GM19397 (cell line): Measurements from ENCODE around the gene PNMT.
A peak's percentile ranks its signal among the peaks of the same experiment; 100 is the strongest.
"Not testable (repeated sequence)": the region's sequence is repeated elsewhere in the genome, so short reads cannot be mapped to it uniquely, and the experiment has no call there.

Experiments
- ATAC-seq: cut with Tn5 transposase; IDR thresholded peaks from one replicate; pipeline ENCODE4 v1.9.1; 2021; ENCODE audit warnings: mild to moderate bottlenecking, moderate library complexity; ENCODE audit not compliant: unreplicated experiment

PNMT gene

DNA sequence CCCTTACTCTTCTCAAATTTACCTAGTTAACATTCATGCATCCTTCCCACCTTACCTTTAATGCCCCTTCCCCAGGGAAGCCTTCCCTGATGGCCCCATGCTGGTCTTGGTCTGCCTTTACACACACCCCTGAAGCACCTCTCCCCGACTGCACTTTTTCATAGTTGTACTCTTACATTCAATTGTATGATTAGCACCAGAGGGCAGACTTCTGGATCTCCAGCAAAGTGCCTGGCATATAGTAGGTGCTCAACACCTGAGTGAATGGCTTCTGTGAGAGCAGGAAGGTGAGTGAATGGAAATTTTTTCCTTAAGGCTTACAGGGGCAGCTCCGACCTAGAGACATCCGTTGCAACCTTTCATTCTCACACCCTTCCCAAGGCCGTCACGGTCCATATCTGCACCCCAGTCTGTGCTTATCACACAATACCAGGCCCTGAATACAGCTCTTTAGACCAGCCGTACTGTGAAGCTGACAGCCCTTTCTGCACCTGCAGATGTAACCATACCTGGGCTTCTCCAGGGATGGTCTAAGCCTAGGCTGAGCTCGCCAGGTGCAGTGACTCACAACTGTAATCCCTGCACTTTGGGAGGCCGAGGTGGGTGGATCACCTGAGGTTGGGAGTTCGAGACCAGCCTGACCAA lies 15.2 kb downstream of the PNMT start:
- ATAC-seq = no peak

DNA sequence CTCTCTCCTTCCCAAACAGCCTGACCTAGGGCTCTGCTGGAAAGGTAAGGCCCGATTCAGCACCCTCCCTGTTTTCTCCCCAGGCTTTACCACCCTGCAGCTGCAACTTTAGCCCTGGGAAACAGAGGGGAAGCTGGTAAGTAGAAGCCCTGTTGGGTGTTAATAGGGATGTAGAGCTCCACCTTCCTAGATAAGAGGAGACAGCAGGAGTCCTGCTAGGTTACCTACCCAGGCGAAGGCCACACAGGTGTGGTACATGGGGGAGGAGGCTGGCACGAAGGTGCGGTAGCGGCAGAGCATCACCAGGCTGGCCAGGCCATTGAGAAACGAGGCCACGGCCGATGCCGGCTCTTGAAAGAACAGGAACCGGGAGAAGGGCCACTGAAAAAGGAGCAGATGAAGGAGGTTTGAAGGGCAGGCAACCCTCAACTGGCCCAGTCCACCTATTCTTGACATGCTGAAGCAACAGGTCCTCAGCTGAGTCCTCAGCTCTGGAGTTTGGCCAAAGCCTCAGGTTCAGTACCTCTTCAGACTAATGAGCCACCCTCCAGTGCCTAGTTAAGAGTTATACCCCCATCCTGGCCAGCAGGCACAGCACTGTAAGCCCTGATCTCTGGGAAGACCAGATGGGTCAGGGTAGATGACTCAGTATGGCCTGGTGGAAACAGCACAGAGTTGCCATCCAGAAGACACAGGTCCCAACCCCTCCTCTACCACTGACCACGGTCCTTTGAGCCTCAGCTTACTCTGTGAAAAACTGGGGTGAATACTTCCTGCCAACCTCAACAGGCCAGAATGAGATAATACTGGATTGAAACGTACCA lies 16.3 kb downstream of the PNMT start:
- no peak for ATAC-seq

DNA sequence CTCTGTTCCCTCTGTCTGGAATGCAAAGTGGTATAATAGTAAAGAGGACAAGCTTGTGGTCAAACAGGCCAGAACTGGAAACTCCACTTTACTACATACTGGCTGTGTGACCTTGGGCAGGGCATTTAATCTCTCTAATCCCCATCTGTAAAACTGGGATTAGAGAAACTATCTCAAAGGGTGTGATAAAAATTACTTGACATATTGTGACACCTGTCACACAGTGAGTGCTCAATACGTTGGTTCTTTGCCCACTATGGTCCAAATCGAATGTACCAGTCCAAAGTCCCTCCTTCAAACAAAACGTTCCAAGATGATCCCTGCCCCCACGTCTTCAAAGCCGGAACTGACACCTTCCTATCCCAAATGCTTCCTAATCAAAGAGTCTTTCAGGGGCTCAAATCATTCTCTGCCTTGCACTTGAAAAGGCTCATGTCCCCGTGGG lies 18.9 kb downstream of the PNMT start:
- ATAC-seq = no peak

DNA sequence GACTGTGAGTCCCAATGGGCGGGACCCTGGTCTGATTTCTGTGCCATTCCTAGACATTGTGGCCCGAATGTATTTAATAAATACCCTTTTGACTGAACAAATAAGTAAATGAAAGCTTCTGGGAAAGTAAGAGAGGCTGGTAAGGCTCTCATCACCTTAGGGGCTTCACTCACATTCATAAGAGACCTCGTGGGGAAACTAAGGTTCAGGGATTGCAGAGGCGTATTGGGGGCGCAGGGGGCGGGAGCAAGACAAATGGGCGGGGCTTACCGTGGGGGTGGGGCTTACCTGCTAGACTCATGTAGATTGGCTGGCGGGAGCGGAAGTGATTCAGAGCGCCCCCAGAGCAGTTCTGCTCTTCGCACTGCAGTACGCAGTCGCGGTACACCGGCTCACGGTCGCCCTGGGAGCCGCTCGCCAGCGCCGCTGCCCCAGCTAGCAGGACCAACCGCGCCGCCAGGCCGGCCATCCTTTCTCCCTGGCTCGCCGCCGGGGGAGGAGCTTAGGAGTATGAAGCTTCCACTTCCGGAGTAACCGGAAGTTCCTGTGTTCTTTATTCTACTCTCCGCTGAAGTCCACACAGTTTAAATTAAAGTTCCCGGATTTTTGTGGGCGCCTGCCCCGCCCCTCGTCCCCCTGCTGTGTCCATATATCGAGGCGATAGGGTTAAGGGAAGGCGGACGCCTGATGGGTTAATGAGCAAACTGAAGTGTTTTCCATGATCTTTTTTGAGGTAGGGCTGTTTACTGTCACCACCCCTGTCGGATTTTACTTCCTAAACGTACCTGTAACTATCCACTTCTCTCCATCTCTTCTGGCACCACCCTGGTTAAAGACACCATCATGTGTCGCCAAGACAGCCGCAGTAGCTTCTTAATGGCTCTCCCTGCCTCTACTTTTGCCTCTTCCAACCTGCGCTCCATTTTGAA lies 19.6 kb downstream of the PNMT start, which contains the start of gene PGAP3:
PGAP3 (minus strand) TSS at position 512 of the 929 bp plus-strand sequence; CDS start at position 469, 43 bp downstream.
- ATAC-seq = peak; percentile 88

DNA sequence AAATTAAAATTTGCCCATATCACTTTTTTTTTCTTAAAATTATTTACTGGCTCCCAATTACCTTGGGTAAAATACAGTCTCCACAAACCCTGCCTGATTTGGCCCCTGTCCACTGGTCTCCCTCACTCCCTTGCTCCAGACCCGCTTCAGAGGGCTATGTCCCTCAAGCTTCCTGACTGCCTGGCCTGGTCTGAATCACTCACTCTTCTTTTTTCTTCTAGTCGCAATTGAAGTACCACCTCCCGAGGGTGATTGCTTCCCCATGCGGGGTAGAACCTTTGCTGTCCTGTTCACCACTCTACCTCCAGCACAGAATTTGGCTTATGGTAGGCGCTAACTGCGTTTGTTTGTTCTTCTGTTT lies 20.2 kb downstream of the PNMT start:
- no peak for ATAC-seq

DNA sequence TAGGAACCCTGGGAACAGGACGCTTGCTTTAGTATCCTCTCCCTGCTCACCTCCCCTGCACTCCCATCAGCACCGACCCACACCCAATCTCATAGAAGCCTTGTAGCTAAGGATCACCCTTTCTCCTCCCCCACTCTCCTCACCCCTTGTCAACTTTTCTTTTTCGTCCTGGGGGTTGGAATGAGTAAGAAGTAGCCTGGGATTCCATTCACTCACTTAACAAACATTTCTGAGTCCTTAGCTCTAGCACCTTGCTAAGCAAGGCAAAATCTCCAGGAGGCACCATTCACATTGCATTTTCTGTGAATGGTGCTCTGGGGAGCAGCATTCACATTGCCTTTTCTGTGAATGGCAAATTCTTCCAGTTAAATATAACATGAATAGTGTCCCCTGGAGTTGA lies 20.7 kb downstream of the PNMT start:
- ATAC-seq = no peak

DNA sequence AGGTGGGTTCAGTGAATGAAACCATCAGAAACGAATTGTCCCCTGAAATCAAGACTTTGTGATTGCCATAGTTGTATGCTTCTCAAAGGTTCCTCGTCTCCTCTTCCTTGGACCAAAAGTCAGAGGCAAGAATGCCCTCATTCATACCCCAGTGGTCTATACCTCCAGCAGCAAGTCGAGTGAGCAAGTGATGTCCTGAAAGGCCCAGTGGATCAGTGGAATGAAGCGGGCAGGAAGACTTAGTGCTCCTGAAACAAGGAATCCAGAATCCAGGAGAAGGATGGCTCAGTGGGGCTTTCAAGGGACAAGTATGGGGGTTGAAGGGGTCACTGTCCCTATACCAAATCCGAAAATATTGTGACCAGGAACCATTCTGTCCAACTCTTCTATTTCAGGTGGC lies 26.3 kb downstream of the PNMT start:
- no peak for ATAC-seq

DNA sequence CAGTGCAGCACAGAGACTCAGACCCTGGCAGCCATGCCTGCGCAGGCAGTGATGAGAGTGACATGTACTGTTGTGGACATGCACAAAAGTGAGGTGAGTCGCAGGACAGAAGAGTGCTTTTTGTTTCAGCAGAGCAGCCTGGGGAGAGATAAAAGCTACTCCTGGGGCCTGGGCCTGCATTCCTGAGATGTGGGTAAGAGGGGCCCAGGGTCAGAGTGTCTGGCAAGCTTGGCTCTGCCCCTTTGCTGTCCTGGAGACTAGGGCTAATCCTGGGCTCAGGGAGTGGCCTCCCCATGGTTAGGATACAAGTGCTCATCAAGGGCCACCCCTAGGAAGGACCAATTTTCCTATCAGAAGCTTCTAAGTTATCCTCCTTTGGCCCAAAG lies 26.8 kb downstream of the PNMT start:
- ATAC-seq = no peak

DNA sequence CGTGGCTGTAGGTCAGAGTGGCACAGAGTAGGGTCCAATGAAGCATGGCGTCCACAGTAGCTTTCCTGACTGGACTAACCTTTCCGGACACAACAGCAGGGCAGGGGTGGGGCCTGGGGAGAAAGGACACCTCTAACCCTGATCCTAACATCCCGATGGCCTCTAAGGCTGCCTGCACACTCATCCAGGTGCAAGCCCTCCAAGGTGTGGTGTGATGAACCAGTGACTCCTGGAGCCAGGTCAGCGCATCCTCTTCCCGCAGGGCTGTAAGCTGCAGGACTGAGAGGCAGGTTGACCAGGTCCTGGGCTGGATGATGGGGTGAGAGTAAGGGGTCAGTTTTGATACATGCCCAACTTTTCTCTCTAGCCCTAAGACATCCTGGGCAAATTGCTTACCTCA lies 28.5 kb downstream of the PNMT start:
- no peak for ATAC-seq

DNA sequence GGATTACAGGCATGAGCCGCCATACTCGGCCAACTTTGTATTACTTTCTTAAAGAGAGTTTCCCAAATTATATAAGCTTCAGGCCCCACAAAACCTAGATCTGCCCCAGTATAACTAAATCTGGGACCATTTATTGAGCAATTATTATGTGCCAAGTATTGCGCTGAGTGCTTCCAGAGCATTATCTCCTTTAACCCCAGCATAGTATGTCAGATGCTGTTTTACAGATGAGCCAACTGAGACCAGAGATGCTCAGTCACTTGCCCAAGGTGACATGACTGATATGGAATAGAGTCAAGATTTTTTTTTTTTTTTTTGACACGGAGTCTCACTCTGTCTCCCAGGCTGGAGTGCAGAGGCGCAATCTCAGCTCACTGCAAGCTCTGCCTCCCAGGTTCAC lies 29.7 kb downstream of the PNMT start:
- no peak for ATAC-seq

DNA sequence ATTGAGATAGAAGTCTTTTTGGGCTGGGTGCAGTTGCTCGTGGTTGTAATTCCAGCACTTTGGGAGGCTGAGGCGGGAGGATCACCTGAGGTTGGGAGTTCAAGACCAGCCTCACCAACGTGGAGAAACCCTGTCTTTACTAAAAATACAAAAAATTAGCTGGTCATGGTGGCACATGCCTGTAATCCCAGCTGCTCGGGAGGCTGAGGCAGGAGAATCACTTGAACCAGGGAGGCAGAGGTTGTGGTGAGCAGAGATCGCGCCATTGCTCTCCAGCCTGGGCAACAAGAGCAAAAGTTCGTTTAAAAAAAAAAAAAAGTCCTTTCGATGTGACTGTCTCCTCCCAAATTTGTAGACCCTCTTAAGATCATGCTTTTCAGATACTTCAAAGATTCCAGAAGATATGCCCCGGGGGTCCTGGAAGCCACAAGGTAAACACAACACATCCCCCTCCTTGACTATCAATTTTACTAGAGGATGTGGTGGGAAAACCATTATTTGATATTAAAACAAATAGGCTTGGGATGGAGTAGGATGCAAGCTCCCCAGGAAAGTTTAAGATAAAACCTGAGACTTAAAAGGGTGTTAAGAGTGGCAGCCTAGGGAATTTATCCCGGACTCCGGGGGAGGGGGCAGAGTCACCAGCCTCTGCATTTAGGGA lies 31.0 kb downstream of the PNMT start:
- not testable (repeated sequence) for ATAC-seq

DNA sequence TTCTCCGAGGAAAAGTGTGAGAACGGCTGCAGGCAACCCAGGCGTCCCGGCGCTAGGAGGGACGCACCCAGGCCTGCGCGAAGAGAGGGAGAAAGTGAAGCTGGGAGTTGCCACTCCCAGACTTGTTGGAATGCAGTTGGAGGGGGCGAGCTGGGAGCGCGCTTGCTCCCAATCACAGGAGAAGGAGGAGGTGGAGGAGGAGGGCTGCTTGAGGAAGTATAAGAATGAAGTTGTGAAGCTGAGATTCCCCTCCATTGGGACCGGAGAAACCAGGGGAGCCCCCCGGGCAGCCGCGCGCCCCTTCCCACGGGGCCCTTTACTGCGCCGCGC lies 31.5 kb downstream of the PNMT start, which contains the start of gene ERBB2:
ERBB2 (plus strand) TSS at position 247 of the 330 bp plus-strand sequence. CDS start 175 bp downstream, outside the sequence.
- ATAC-seq = no peak

DNA sequence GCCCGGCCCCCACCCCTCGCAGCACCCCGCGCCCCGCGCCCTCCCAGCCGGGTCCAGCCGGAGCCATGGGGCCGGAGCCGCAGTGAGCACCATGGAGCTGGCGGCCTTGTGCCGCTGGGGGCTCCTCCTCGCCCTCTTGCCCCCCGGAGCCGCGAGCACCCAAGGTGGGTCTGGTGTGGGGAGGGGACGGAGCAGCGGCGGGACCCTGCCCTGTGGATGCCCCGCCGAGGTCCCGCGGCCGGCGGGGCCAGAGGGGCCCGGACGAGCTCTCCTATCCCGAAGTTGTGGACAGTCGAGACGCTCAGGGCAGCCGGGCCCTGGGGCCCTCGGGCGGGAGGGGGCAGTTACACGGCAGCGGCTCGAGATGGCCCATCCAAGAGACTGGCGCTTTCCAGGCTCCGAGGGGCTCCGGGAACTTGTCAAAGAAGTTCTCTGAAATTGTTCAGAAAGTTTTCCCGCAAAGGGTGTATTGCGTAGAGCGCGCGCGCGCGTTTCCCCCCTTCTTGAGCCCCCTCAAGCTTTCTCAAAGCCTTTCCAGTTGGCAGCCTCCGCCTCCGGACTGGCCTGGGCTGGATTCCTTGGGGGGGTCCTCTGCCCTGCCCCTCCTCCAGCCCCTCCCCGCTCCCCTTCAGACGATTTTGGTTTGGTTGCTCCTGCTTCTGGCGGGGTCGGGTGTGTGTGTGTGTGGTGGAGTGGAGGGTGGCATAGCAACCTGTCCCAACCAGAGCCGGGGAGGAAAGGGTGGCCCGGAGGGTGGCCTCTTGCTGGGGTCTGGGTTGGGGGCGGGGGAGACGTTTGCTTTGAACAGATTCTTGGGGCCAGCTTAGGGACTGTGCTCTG lies 32.1 kb downstream of the PNMT start:
- no peak for ATAC-seq

DNA sequence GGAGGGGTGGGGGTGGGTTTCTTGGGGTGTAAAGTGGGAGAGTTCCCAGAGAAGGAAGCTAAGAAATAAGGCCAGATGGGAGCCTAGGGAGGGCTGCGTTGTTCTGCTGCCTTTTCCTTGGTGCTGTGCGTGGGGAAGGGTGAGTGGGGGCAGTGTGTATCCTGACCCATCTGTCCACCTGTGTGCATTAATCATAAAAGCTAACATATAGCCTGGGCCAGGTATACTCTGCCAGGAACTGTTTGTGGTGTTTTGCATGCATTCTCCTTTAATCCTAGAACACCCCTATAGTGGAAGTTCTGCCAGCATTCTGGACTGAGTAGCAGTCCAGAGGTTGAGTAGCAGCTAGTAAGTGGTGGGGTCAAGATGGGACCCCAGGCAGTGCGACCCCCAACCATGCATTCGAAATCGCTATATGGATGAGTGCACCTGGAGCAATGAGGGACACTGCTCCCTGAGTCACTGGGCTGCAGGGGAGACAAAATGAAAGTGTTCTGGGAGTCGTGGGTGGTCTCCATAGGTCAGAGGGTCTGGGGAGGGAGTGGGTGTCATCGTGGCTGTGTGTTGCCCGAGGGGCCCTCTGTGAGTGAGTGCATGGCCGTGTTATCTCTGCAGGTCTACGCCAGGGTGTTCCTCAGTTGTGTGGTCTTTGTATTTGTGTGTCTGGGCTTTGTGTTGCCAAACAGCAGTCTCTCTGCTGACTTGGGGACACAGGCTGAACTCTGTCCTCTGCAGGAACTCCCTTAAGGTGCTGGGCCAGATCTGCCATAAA lies 32.9 kb downstream of the PNMT start:
- ATAC-seq = no peak

DNA sequence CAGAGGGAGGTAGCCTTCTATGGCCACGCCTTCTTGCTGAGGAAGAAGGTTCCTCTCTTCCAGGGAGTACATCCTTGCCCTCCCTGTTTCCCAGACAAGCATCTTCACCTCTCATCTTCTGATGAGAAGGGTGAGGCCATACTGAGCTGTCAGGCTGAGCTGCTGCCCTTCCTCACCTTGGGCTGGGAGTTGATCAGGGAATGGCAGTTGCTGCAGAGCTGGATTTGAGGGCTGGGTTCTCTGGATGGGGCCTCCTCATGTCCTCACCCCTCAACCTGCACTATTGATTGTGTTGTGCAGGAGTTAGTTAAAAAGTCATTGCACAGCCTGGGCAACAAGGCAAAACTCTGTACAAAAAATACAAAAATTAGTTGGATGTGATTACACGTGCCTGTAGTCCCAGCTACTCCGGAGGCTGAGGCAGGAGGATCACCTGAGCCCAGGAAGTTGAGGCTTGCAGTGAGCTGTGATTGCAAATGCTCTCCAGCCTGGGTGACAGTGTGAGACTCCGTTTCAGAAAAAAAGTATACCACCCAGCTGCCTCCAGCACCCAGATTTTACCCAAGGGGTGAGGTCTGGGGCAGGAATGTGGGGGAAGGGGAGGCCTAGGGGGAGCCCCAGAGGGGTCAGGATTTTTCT lies 33.6 kb downstream of the PNMT start:
- ATAC-seq = no peak

DNA sequence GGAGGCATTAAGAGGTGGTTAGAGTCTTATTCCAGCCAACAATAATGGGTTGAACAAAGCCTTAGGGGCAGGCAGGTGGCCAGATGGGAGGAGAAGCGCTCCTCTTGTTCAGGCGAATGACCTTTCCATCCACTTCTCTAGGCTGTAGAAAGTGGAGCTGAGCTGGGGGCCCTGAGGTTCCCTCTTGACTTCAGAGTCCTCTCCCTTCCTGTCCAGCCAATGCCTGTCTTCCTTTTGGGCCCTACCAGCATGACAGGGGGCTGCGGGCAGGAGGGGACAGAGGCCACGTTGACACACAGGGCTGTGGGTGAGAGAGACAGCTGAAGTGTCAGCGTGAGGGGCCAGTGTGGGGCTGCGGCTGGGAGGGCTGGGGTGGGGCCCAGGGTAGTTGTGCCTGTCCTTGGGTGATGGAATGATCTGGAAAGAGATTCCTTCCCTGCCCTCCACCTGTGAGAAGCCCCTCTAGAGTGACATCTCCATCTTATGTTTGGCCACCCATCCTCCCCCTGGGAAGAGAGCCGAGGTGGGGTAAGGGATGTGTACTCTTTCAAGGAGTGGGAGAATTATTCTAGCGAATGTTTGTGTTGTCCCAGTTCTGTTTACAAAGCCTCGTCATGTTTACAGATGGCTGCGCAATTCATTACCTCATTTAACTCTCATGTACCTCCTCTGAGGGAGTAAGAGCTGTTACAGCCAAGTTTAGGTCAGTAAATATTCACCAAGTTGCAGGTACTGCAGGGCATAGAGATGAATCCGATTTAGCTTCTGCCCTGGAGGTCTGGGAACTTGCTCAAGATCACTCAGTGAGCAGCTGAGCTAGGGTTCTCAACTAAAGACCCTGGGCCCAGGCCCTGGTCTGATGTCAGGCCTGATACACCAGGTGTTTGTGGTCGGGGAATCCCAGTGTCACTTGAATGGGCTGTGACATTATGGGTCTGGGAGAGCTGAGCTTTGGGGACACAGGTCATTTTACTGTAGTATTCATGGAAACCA lies 34.9 kb downstream of the PNMT start:
- no peak for ATAC-seq

DNA sequence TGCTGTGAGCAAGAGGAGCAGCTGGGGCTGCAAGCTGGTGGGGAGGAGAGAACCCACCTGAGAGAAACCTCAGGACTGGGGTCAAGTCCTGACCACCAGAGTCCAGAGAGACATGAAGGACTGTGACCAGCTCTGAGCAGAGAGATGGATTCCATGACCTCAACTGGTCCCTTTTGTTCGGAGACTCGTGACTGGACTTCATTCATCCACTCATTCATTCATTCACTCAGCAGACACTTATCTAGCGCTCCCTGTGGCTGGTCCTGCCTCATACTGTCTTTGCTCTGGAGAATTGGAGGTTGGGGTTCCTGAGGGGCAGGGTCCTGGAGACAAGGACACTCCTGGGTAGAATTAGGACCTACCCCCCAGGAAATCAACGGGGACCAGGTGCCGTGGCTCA lies 35.7 kb downstream of the PNMT start:
- ATAC-seq = no peak
